Adrenal gland (tissue), 5 donors: ENCODE measurements around the gene GDF2.

Experiments
- CTCF ChIP-seq, 6 experiments: fragments of 450-650 bp in 4 of 6; fragments of 200-600 bp in 2 of 6; sonication (generic) in 1 of 6; IDR thresholded peaks; 1 replicate in 5 of 6; 2 replicates in 1 of 6; pipeline versions ENCODE4 v1.5.1 to v1.8.0; 2016 to 2021; ENCODE audit warnings: antibody characterized with exemption in 6 of 6, mild to moderate bottlenecking in 2 of 6, moderate library complexity in 1 of 6
- POLR2A ChIP-seq, 2 donors: fragments of 450-650 bp; IDR thresholded peaks; one replicate each; pipeline ENCODE4 v1.6.1; 2017; ENCODE audit warnings: antibody characterized with exemption in 2 of 2, mild to moderate bottlenecking in 2 of 2, moderate library complexity in 1 of 2
- donor health status: DM: no; HTN: no; CAD: no.

- TF ChIP-seq CTCF (IDR thresholded peaks at IDR 0.05) (no peak), POLR2A (IDR thresholded peaks at IDR 0.05) (no peak)
Measured at GRCh38 chr10:47339759-47340607, 17.7 kb downstream of the GDF2 start.
